Testis (tissue), 3 donors: Measurements from ENCODE around the gene EWSR1. TPM values are rescaled to one million over a fixed set of nuclear protein-coding genes. Genes with fewer than 3 reads are reported as not detected.

ENCODE experiments used
- DNase-seq: peaks from one replicate; pipeline ENCODE4 v3.0.0-alpha.2; 2019
- H3K27ac ChIP-seq, 2 donors: fragments of 200-600 bp; sonication (generic); one replicate each; pipeline ENCODE4 v1.5.1; 2019
- H3K27me3 ChIP-seq: fragments of 200-600 bp; sonication (generic); one replicate; pipeline ENCODE4 v1.5.1; 2019
- H3K36me3 ChIP-seq: fragments of 200-600 bp; sonication (generic); one replicate; pipeline ENCODE4 v1.5.1; 2017; ENCODE audit warnings: low read depth; ENCODE audit errors: missing control alignments
- H3K4me1 ChIP-seq: fragments of 200-600 bp; sonication (generic); one replicate; pipeline ENCODE4 v1.5.1; 2019
- H3K4me3 ChIP-seq, 2 donors: fragments of 200-600 bp; sonication (generic); one replicate each; pipeline ENCODE4 v1.5.1; 2017 to 2019
- H3K9me3 ChIP-seq: fragments of 200-600 bp; sonication (generic); one replicate; pipeline ENCODE4 v1.5.1; 2017
- POLR2A ChIP-seq: fragments of 450-650 bp; IDR thresholded peaks from one replicate; pipeline ENCODE4 v1.6.1; 2017; ENCODE audit warnings: antibody characterized with exemption, mild to moderate bottlenecking, moderate library complexity
- WGBS, 2 donors: methylation state at CpG; one replicate each; pipeline ENCODE4 v1.1.5; 2018; 5-methylcytosine and 5-hydroxymethylcytosine counted together
- intact Hi-C: fragments of 100-400 bp; cut with DNase I; formaldehyde crosslinking; loops from one replicate; pipeline ENCODE4 v1.15.1; 2023; ENCODE audit warnings: low total_unique reads
- polyA plus RNA-seq: library from polyadenylated mRNA; stranded (reverse); fragments of 350-450 nt; fragmentation: Illumina TruSeq; extraction: RNeasy Lipid Tissue Mini Kit (QIAGEN cat#74804); gene quantifications from one replicate; pipeline ENCODE4 v1.2.3, GENCODE V29; 2014; ENCODE audit warnings: low read depth, low replicate concordance; ENCODE audit not compliant: insufficient read depth
- total RNA-seq, 2 donors: library from RNA; depleted of rRNA; stranded (reverse); fragments of >200 nt; gene quantifications; one replicate each; pipeline ENCODE4 v1.2.3, GENCODE V29; 2016
- TF ChIP-seq, protein P1 (sequence below), 3 experiments: fragments of 450-650 bp in 2 of 3; fragments of 200-600 bp in 1 of 3; sonication (generic) in 1 of 3; IDR thresholded peaks; one replicate each; pipeline ENCODE4 v1.5.1; 2016 to 2019; ENCODE audit warnings: antibody characterized with exemption in 3 of 3, mild to moderate bottlenecking in 2 of 3, moderate library complexity in 1 of 3

The EWSR1 gene
- total and polyA plus RNA-seq, 3 donors from 2014 or later: 286 to 451 (median 336) TPM

DNA sequence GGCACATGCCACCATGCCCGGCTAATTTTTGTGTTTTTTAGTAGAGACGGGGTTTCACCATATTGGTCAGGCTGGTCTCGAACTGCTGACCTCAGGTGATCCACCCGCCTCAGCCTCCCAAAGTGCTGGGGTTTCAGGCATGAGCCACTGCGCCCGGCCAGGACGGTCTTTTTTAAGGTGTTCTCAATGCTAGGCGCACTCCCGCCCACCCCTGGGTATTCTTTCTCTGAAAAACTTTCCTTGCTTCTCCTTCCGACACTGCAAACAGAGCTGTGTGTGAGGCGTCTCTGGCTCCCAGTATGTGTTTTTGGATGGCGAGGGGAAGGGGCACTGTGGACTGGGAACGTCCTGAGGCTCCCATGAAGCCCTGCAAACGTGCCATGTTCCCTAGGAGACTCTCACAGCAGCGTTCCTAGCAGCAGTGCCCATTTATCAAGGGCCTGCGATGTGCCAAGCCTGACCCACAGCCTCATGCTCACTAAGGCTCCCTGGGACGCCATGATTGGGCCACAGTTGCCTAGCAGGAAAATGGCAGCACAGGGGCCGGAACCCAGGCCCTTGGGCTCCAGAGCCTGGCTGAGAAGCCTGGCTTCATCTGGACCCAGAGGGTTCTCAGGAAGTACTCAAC lies 49.9 kb downstream of the EWSR1 start:
- no peak for DNase-seq
- Histone ChIP-seq H3K4me3 (no peak overlapping the region), H3K9me3 (no peaks in the 10 kb centered on the region), H3K36me3 (no peaks in the 10 kb centered on the region), H3K27me3 (no peaks in the 10 kb centered on the region), H3K4me1 (peaks cover 15% of the 10 kb centered on the region), H3K27ac (no peak overlapping the region)
- intact Hi-C loops: no loop called here
- WGBS, 2 donors: 95 to 97% methylated on average over 16 to 18 of the region's 18 CpGs
- TF ChIP-seq, protein P1, sequence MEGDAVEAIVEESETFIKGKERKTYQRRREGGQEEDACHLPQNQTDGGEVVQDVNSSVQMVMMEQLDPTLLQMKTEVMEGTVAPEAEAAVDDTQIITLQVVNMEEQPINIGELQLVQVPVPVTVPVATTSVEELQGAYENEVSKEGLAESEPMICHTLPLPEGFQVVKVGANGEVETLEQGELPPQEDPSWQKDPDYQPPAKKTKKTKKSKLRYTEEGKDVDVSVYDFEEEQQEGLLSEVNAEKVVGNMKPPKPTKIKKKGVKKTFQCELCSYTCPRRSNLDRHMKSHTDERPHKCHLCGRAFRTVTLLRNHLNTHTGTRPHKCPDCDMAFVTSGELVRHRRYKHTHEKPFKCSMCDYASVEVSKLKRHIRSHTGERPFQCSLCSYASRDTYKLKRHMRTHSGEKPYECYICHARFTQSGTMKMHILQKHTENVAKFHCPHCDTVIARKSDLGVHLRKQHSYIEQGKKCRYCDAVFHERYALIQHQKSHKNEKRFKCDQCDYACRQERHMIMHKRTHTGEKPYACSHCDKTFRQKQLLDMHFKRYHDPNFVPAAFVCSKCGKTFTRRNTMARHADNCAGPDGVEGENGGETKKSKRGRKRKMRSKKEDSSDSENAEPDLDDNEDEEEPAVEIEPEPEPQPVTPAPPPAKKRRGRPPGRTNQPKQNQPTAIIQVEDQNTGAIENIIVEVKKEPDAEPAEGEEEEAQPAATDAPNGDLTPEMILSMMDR (IDR thresholded peaks at IDR 0.05): no peak
- no peak for TF ChIP-seq POLR2A

DNA sequence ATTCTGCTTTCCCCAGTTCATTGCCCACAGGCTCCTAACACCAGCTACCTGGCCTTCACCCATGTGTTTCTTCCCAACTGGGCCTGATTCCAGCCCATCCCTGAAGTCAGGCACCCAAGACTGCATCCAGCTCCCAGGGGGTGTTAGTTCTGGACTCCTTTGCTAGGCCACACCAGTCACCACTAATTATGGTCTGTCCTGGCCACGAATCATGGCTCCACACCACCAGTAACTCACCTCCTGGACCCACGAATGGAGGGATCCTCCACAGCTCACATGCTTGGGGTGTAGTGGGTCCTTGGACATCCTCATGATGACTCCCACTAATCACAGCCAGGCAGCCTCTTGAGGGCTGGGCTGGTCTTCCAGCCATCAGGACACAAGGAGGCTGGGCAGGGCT lies 51.0 kb downstream of the EWSR1 start:
- no peaks in the 10 kb centered on the region for H3K27me3 ChIP-seq
- H3K36me3 ChIP-seq: no peaks in the 10 kb centered on the region
- no peak for TF ChIP-seq POLR2A
- TF ChIP-seq, protein P1 (IDR thresholded peaks at IDR 0.05): no peak
- peaks cover 7% of the 10 kb centered on the region for H3K4me1 ChIP-seq
- DNase-seq: no peak
- intact Hi-C loops: no loop called here
- no peak overlapping the region for H3K4me3 ChIP-seq
- no peak overlapping the region for H3K27ac ChIP-seq
- WGBS, 2 donors: 100% methylated on average over 1 to 2 of the region's 2 CpGs
- no peaks in the 10 kb centered on the region for H3K9me3 ChIP-seq

DNA sequence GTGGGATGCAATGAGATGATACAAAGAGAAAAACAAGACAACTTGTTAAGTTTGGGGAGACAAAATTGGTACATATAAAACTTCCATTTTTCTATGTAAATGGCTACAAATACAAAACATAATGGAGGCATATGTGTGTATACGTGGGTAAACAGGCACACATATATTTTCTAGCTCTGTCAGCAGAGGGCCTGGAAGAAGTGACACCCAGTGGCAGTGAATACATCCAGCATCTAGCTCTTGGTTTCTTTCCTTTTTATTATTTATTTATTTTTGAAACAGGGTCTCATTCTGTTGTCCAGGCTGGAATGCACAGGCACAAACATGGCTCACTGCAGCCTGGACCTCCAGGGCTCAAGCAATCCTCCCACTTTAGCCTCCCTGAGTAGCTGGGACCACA lies 52.5 kb downstream of the EWSR1 start:
- Histone ChIP-seq H3K27ac (no peak overlapping the region), H3K36me3 (no peaks in the 10 kb centered on the region), H3K9me3 (no peaks in the 10 kb centered on the region), H3K4me3 (no peak overlapping the region), H3K27me3 (no peaks in the 10 kb centered on the region), H3K4me1 (no peaks in the 10 kb centered on the region)
- DNase-seq: no peak
- 81 to 89% methylated on average over 1 of the region's 1 CpG for WGBS, 2 donors
- intact Hi-C loops: no loop called here
- TF ChIP-seq POLR2A: no peak
- TF ChIP-seq, protein P1 (IDR thresholded peaks at IDR 0.05): no peak

DNA sequence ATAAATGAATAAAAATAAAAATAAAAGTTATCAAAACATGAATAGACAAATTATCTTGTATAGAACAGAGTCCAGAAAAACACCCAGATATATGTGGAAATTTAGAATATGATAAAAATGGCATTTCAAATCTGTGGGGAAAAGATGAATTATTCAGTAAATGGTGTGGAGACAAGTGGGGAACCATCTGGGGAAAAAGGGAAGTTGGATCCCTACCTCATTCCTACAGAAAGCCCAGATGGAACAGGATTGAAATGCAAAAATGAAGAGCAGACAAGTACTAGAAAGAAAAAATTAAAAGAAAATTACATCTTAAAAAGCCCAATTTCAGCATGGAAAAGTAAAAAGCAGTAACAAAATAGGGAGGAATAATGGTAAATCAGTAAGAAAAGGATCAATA lies 55.6 kb downstream of the EWSR1 start:
- DNase-seq: no peak
- H3K4me3 ChIP-seq: no peak overlapping the region
- TF ChIP-seq POLR2A: no peak
- TF ChIP-seq, protein P1 (IDR thresholded peaks at IDR 0.05): no peak
- peaks cover 6% of the 10 kb centered on the region for H3K4me1 ChIP-seq
- H3K36me3 ChIP-seq: no peaks in the 10 kb centered on the region
- intact Hi-C loops: no loop called here
- H3K9me3 ChIP-seq: no peaks in the 10 kb centered on the region
- no peak overlapping the region for H3K27ac ChIP-seq
- no peaks in the 10 kb centered on the region for H3K27me3 ChIP-seq

DNA sequence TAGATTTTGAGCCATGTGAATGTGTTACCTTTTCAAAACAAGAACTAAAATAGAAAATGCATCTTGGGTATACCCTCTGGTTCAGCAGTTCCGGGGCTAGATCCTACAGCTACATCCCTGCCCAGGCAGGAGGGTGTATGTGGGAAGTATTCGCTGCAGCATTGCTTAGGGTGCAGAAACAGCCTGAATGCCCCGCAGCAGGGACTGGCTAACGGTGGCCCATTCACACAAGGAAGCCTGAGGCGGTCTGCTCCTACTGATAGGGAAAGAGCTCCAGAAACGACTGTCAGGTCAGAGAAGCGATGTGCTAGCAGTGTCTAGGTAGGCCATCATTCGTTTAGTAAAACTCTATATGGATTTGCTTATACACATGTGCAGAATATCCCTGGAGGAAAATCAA lies 57.3 kb downstream of the EWSR1 start:
- Histone ChIP-seq H3K9me3 (no peaks in the 10 kb centered on the region), H3K36me3 (no peaks in the 10 kb centered on the region)
- intact Hi-C loops: no loop called here

More for the DNA sequence above, 57.3 kb downstream of the EWSR1 start:
- TF ChIP-seq, protein P1 (IDR thresholded peaks at IDR 0.05): no peak
- no peak for TF ChIP-seq POLR2A
- no peak for DNase-seq
- H3K4me1 ChIP-seq: peaks cover 7% of the 10 kb centered on the region
- no peak overlapping the region for H3K4me3 ChIP-seq
- H3K27me3 ChIP-seq: no peaks in the 10 kb centered on the region
- 87 to 90% methylated on average over 8 of the region's 8 CpGs for WGBS, 2 donors
- no peak overlapping the region for H3K27ac ChIP-seq
